Measurements from ENCODE around the gene ADPRH.

ADPRH gene

GRCh38 chr3:119631516-119631915 lies 52.2 kb downstream of the ADPRH start:
- FAIRE-seq, result no peak

GRCh38 chr3:119632216-119632615 lies 52.9 kb downstream of the ADPRH start:
- no peak for FAIRE-seq

- no peak for FAIRE-seq
Observed at GRCh38 chr3:119632829-119633228, 53.5 kb downstream of the ADPRH start.

GRCh38 chr3:119635719-119636118 lies 56.4 kb downstream of the ADPRH start:
- FAIRE-seq, result no peak

- FAIRE-seq, result no peak
Observed at GRCh38 chr3:119636249-119636648, 57.0 kb downstream of the ADPRH start.

GRCh38 chr3:119636891-119637611 lies 57.8 kb downstream of the ADPRH start:
- FAIRE-seq, result no peak

- no peak for FAIRE-seq
Observed at GRCh38 chr3:119637679-119638477, 58.6 kb downstream of the ADPRH start.
